Stimulated activated CD8-positive, alpha-beta memory T cell treated with anti-CD3 and anti-CD28 coated beads, Interleukin-7, amount 100 ng/mL, for 24 hours (primary cell): Measurements from ENCODE around the gene ZNF333.

ENCODE experiments used
- DNase-seq: peaks from one replicate; pipeline ENCODE4 v3.0.0-alpha.2; 2020; ENCODE audit warnings: low read depth

ZNF333 gene

DNA sequence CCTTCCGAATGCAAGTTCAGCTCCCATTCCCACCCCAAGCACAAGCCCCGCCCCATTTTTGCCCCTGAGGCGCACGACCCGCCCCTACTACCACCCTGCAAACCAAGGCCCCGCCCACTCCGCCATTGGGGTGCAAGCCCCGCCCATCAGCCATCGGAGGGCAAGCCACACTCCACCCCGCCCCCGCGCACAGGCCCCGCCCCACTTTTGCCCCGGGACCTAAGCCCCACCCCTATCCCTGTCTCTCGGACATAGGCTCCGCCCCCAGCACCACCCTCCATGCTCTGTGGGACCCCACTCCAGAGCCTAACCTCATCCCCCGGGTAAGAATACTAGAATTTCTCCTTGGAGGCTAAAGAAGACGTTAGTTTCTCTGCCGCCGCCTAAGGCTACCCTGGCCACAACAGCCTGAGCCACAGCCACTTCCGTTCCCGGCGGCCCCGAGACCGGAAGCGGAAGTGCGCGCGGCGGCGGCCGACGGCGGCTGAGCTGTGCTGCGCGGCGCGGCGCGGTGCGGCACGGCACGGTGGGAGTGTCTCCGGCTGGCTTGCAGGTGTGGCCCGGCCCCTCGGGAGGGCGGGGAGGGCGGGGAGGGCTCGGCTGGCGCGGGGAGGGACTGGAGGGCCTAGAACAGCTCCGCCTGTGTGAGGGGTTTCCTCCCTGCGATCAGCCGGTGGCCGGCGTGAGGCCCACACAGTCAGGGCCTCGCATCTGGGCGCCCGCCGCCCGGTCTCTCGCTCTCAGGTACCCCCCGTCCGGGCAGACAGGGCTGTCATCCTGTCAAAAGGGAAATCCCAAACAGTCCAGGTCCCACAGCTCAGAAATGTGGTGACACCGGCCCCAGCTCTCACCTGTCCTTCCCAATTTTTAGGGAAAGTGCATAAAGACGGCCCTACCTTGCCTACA is at the start of gene ZNF333:
TSS of gene ZNF333 (plus strand) at position 451 of the 906 bp plus-strand sequence. CDS start 3,444 bp downstream, outside the sequence.
- peak; percentile 100 for DNase-seq

DNA sequence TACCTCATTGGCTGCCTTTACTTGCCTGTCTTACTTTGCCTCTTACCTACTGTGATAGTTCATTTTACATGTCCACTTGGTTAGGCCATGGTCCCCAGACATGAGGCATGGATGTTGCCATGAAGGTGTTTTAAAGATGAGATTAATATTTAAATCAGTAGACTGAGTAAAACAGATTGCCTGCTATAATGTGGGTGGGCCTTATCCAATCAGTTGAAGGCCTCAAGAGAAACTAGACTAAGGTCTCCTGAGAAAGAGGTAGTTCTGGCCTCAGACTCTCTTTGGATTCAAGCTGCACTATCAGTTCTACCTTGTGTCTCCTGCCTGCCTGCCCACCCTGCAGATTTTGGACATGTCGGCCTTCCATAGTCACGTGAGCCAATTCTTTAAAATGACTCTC is 41.3 kb upstream of the ZNF333 start:
- no peak for DNase-seq

DNA sequence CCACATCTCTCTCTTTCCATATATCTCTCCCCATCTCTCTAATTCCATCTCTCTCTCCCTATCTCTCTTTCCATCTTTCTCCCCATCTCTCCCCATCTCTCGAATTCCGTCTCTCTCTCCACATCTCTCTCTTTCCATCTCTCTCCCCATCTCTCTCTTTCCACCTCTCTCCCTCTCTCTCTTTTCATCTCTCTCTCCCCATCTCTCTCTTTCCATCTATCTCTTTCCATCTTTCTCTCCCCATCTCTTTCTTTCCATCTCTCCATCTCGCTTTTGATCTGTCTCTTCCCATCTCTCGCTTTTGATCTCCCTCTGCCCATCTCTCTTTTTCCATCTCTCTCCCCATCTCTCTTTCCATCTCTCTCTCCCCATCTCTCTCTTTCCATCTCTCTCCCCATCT is 40.8 kb upstream of the ZNF333 start:
- no peak for DNase-seq

DNA sequence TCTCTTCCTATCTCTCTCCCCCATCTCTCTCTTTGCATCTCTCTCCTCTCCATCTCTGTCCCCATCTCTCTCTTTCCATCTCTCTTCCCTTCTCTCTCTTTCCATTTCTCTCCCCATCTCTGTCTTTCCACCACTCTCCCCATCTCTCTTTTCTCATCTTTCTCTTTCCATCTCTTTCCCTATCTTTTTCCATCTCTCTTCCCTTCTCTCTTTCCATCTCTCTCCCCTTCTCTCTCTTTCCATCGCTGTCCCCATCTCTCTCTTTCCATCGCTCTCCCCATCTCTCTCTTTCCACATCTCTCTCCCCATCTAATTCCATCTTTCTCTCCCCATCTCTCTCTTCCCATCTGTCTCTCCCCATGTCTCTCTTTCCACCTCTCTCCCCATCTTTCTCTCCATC is 39.7 kb upstream of the ZNF333 start:
- DNase-seq: no peak

DNA sequence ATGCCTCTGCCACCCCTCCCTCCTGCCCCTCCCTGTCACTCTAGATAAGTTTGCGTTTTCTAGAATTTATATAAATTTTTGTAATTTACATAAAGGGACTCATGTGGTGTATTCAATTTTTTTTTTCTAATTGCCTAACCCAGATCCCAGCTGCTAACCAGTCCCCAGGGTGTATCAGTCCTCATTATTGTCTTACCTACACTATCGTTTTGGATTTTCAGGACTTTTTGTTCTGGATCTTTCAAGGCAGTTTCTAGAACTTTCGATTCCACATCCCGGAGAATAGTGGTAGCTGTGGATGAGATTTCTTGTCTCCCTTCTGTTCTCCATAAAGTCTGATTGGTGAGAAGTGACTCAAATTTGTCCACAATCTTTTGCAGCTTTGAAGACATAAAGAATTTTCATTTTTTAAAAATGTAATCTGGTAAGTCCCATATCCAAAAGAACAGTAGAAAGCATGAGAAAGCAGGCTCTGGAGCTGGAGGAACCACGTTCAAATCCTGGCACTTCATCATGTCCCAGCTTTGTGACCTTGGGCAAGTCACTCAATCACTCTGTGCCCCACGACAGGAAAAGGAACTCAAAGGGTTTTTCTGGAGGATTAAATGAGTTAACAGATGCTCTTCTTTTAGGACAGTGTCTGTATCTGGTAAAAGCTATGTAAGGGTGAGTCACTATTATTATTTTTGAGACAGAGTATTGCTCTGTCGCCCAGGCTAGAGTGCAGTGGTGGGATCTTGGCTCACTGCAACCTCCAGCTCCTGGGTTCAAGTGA is 34.9 kb upstream of the ZNF333 start:
- no peak for DNase-seq

DNA sequence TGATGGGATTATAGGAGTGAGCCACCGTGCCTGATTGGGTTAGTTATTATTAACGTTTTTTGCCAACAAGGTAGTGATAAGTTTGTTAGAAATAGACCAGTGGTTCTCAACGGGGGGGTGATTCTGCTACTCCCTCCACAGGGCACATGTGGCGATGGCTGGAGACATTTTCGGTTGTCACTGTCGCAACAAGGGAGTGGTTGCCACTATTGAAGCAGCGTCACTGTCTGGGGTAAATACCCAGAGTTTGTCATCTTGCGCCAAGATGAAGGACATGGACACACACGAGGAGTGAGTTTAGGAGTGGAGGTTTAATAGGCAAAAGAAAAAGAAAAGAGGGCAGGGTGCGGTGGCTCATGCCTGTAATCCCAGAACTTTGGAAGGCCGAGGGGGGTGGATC is 34.1 kb upstream of the ZNF333 start:
- DNase-seq: no peak

DNA sequence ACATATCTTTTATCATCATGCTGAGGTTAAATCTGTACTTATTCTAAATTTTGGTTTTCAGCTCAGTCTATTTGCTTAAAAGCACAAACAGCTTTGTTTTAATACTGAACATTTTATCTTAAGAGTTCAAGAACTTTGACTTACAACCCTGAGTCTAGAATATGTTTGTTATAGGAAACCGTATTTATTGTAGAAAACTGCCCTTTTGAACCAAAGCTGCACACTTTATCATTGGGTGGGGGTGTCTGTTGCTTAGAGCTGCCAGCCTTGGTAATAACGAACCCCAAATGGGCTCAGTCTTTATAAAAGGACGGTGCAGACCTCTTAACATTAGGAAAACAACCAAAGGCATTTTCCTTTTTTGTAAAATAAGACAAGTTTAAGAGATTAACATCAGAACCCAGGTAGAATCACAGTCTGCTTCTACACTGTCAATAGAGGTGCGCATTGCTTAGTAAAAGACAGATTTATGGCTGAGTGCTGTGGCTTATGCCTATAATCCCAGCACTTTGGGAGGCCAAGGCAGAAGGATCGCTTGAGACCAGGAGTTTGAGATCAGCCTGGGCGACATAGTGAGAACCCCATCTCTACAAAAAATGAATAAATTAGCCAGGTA is 29.9 kb upstream of the ZNF333 start:
- DNase-seq: no peak

DNA sequence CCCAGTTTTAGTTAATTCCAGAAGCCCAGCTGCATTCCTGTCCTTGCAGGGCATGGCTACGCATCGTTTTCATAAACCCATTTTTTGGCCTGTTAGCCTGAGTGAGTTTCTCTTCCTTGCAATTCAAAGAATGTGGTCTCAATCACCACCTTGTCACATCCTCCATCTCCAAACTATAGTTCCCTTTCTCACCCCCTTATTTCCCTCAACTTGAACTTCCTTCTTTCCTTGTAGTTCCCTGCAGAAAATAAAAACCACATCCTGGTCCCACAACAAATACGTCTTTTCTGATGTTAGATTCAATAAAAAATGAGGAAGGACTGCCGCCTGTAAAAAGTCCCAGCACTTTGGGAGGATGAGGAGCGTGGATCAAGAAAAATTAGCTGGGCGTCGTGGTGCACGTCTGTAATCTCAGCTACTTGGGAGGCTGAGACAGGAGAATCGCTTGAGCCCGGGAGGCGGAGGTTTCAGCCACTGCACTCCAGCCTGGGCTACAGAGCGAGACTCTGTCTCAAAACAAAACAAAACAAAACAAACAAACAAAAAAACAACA is 28.4 kb upstream of the ZNF333 start:
- no peak for DNase-seq

DNA sequence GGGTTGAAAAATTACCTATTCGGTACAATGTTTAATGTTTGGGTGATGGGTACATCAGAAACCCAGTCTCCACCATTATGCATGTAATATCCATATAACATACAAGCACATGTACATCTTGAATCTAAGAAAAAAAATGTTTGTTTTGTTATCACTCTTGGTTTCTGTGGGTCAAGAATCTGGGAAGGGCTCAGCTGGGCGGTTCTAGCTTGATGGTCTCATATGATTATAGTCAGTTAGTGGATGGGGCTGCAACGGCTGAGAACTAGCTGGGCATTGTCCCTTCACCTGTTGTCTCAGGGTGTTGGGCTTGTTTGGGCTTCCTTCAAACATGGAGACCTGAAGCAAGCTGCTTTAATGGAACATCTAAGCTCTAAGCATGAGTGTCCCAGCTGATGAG is 19.9 kb upstream of the ZNF333 start:
- no peak for DNase-seq

DNA sequence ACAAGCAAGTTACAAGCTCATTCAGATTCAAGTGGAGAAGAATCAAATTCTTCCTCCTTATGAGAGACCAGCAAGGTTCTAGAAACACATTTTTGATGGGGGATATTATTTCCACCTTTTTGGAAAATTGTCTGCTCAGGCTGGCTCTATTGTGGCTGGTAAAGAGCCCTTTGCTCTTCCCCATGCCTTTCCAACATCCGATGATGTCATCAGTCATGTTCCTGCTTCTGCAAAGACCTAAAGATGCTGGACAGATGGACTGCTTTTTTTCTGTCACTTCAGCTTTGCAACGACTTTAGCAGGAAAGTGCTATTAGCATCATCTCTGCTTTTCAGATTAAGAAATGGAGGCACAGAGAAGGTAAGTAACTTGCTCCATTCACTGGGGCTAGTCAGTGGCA is 19.4 kb upstream of the ZNF333 start:
- no peak for DNase-seq

DNA sequence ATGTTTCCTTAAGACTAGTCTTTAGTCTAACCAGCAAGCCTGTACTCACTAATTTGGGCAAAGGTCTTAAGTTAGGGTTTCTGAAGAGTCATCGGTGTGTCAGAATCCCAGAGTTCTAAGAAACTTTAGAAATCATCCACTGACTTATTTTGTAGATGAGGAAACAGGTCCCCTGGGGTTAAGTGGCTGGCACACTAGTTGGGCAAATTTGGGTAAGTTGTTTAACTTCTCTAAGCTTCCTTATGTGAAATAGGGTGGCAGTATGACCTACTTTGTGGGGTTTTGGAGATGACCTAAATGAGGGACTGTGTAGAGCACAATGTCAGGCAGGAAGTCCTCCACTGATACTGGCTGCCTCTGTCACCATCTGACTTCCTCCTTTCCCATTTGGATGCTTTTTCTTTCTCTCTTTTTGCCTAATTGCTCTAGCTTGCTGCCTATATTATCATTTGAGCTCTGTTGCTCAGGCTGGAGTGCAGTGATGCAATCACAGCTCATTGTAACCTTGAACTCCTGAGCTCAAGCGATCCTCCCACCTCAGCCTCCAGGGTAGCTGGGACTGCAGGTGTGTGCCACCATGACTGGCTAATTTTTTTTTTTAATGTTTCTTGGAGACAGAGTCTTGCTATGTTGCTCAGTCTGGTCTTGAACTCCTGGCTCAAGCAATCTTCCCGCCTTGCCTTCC is 17.5 kb upstream of the ZNF333 start:
- DNase-seq: no peak

DNA sequence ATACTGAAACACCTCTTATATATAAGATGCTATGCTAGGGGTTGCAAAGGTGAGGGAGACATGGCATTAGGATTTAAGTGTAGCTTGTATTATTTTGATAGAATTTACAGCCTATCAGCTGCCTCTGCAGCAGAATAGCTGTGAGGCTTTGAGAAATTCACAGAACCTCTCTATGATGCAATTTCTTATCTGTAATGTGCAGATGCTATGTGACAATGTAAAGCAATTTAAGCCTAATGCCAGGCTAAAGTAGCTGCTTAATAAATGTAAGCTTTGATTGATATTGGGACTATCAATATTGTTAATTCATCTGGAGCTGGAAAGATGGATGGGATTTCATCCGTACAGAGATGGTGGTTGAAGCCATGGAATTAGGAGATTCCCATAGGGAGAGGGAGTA is 16.8 kb upstream of the ZNF333 start:
- no peak for DNase-seq

DNA sequence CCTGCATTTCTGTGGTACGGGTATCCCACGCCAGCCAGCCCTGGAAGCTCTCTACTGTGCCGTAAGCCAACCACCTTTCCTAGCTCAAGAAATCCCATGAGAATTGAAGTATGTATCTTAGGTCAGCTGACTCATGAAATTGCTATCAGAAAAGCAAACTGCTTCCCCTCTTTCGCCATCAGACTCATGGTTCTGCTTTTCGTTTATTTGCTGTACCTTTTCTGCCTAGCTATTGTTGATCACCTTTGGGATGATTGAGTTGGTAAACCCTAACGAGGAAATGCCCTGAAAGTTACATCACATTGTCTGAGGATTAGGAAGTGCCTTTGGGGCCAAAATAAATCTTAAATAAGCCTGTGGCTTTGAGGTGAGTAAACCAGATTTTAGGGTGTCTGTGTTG is 15.1 kb upstream of the ZNF333 start, which contains the start of gene ADGRE3:
TSS of gene ADGRE3 (minus strand) at position 81 of the 400 bp plus-strand sequence. CDS start at position 7, 74 bp downstream.
- DNase-seq: no peak

DNA sequence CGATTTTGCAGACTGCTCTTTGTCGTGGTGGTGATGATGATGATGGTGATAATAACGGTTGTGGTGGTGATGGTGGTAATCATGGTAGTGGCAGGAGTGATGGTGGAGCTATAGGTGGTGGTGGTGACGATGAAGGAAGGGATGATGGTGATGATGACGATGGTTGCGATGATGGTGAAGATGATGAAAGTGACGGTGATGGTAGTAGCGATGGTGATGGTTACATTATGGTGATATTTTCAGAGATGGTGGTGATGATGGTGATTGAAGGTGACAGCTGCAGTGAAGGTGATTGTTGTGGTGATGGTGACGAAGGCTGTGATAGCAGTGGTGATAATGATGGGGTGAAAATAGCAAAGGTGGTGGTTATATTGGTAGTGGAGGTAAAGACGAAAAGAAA is 13.1 kb upstream of the ZNF333 start:
- DNase-seq: no peak

DNA sequence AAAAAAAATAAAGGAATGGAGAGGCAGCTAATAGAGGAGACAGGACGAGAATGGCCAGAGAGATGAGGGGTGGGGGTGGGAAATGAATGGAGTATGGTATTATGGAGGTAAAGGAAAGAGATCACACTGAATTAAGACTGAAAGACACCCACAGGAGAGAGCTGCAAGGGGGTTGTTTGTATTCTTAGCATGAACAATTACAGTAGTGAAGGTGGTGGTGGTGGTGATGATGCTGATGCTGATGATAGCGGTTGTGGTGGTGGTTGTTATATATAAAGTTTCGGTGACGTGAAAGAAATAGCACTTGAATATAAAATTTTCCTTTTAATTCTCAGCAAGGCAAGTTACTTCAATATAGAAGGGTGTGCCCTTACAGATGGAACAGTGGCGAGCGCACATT is 12.4 kb upstream of the ZNF333 start:
- no peak for DNase-seq

DNA sequence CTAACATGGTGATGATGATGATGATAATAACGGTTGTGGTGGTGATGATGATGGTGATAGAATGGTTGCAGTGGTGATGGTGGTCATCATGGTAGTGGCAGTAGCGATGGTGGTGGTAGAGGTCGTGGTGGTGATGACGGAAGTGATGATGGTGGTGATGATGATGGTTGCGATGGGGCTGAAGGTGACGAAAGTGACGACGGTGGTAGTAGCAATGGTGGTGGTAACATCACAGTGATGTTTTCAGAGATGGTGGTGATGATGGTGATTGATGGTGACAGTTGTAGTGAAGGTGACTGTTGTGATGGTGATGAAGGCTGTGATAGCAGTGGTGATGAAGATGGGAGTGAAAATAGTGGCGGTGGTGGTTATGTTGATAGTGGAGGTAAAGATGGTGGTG is 11.6 kb upstream of the ZNF333 start:
- DNase-seq: no peak

DNA sequence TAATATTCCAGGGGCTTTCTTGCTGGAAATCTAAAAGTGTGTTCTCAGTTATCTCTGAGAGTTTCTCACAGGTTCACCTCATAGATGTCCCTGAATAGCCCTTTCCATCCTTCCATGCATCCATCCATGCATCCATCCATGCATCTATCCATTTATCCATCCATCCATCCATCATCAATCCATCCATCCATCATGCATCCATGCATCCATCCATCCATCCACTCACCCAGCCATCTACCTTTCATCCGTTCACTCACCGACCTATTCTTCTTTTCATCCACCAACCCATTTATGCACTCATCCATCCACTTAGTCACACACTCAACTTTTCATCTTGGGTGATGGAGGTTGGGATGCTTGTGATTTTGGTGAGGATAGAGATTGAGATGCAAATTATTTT is 7.8 kb upstream of the ZNF333 start:
- DNase-seq: no peak

DNA sequence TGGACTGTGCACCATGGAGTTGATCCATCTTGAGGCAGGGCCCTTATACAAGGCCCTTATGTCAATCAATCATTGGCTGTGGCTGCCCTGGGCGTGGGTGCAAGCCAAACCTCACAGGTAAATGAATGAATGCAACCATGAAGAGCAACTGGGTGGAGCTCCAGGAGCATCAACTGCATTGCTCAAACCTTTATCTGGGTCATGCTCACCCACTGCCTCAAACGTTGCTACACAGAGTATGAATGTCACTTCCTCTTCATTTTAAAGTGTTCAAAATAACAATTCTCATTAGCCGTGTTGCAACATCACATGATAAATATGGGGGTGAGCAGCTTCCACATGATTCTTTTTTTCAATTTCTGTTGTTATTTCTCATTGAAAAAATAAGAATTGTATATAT is 6.4 kb upstream of the ZNF333 start:
- no peak for DNase-seq

DNA sequence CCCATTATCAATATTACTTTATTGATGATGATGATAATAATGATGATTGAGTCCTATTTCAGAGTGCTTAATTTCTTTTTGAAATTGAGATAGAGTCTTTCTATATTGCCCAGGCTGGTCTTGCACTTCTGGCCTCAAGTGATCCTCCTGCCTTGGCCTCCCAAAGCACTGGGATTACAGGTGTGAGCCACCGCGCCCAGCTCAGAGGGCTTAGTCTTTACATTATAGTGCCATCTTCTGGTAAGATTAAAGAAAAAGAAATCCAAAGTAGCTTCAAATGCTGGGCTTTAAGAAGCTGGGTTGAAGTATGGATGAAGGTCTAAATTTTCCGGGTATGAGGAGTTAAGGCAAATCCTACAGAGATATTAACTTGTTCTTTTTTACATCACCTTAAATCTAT is 3.4 kb upstream of the ZNF333 start:
- DNase-seq: no peak

DNA sequence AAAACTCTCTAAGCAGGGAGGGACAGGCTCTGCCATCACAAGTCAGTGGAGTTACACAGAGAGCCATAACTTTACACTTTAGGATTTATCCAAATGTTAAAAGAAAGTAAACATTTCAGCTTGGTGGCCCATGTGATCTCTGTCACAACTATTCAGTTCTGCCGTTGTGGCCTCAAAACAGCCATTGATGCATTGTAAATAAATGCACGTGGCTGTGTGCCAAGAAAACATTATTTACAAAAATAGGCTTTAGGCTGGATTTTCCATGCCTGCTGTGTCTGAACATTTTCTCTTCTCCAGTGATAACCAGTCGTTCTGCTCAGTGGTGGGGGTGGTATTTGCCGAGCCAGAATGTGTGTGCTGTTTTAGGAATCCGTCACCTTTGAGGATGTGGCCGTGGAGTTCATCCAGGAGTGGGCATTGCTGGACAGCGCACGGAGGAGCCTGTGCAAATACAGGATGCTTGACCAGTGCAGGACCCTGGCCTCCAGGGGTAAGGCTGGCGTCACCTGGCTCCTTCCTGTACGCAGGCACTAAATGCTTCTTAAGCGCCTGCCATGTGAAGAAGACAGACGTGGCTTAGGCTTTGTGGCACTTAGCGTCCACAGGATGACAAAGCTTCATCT is 4.9 kb downstream of the ZNF333 start:
- no peak for DNase-seq

DNA sequence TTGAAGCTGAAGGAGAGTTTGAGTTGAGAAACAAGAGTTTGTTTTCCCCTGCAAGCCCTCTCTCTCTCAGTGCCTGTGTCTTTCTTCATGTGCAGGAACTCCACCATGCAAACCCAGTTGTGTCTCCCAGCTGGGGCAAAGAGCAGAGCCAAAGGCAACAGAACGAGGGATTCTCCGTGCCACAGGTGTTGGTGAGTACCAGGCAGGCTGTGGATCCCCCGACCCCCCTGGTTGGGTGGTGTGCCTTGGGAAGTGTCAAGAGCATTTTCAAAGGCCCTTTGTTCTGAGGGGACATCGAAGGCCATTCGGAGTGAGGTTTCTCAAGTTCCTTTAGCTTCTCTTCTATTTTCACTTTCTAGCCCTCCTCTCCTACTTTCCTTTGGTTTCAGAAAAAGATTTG is 5.6 kb downstream of the ZNF333 start:
- DNase-seq: no peak
